Chondrocyte (in vitro differentiated cells): ENCODE data around the gene OPRL1. TPM values are rescaled to one million over a fixed set of nuclear protein-coding genes. Genes with fewer than 3 reads are reported as not detected.
A peak's percentile ranks its signal among the peaks of the same experiment; 100 is the strongest.
"Not testable (repeated sequence)": the region's sequence is repeated elsewhere in the genome, so short reads cannot be mapped to it uniquely, and the experiment has no call there.

Experiments
- DNase-seq: peaks from one replicate; pipeline ENCODE4 v3.0.0; 2021; ENCODE audit warnings: mixed read lengths, low spot score
- H3K27ac Mint-ChIP-seq: one replicate; pipeline ENCODE4 v1.8.0; 2021; ENCODE audit warnings: mild to moderate bottlenecking, moderate library complexity, mixed read lengths; ENCODE audit not compliant: unreplicated experiment
- H3K27me3 Mint-ChIP-seq: 2 replicates; pipeline ENCODE4 v1.8.0; 2021; ENCODE audit warnings: low read depth, mixed read lengths
- H3K36me3 Mint-ChIP-seq: 2 replicates; pipeline ENCODE4 v1.8.0; 2021; ENCODE audit warnings: low read depth, mixed read lengths
- H3K4me1 Mint-ChIP-seq: 2 replicates; pipeline ENCODE4 v1.8.0; 2021; ENCODE audit warnings: low read depth, mild to moderate bottlenecking, mixed read lengths
- H3K4me3 Mint-ChIP-seq: one replicate; pipeline ENCODE4 v1.8.0; 2021; ENCODE audit warnings: mild to moderate bottlenecking, moderate library complexity, mixed read lengths; ENCODE audit not compliant: unreplicated experiment
- H3K9me3 Mint-ChIP-seq: 2 replicates; pipeline ENCODE4 v1.8.0; 2021; ENCODE audit warnings: low read depth, mixed read lengths
- CTCF ChIP-seq: fragments of 200-600 bp; sonication (generic); IDR thresholded peaks from 2 replicates; pipeline ENCODE4 v1.5.0; 2021; ENCODE audit warnings: antibody characterized with exemption, mild to moderate bottlenecking, moderate library complexity
- total RNA-seq: library from RNA; stranded (reverse); gene quantifications from 3 replicates; pipeline ENCODE4 v1.2.1, GENCODE V29; 2021

OPRL1 gene
- total RNA-seq, 1 donor from 2014 or later = 3.2 TPM

GRCh38 chr20:64130271-64130670, 50.4 kb downstream of the OPRL1 start:
- H3K36me3 Mint-ChIP-seq = peaks cover 4% of the 10 kb centered on the region
- no peak overlapping the region for H3K27ac Mint-ChIP-seq
- H3K9me3 Mint-ChIP-seq = peaks cover 6% of the 10 kb centered on the region
- H3K4me3 Mint-ChIP-seq = no peak overlapping the region
- no peak for DNase-seq
- no peaks in the 10 kb centered on the region for H3K4me1 Mint-ChIP-seq
- TF ChIP-seq CTCF = no peak
- H3K27me3 Mint-ChIP-seq = peaks cover 28% of the 10 kb centered on the region

- H3K27ac Mint-ChIP-seq = no peak overlapping the region
- peaks cover 32% of the 10 kb centered on the region for H3K27me3 Mint-ChIP-seq
- H3K36me3 Mint-ChIP-seq = peaks cover 4% of the 10 kb centered on the region
- H3K4me1 Mint-ChIP-seq = no peaks in the 10 kb centered on the region
- no peak overlapping the region for H3K4me3 Mint-ChIP-seq
- H3K9me3 Mint-ChIP-seq = peaks cover 6% of the 10 kb centered on the region
- no peak for TF ChIP-seq CTCF
- DNase-seq = peak; percentile 34
Measured at GRCh38 chr20:64130876-64131275, 51.0 kb downstream of the OPRL1 start.

GRCh38 chr20:64131406-64131805, 51.5 kb downstream of the OPRL1 start:
- Mint-ChIP-seq H3K27me3 (peaks cover 38% of the 10 kb centered on the region), H3K4me1 (no peaks in the 10 kb centered on the region), H3K9me3 (peaks cover 6% of the 10 kb centered on the region), H3K27ac (no peak overlapping the region), H3K36me3 (peaks cover 4% of the 10 kb centered on the region), H3K4me3 (no peak overlapping the region)
- peak; percentile 56 for TF ChIP-seq CTCF
- DNase-seq = peak; percentile 47

GRCh38 chr20:64133951-64134407, 54.1 kb downstream of the OPRL1 start:
- Mint-ChIP-seq H3K4me1 (no peaks in the 10 kb centered on the region), H3K9me3 (no peaks in the 10 kb centered on the region), H3K36me3 (no peaks in the 10 kb centered on the region), H3K4me3 (no peak overlapping the region), H3K27me3 (peaks cover 26% of the 10 kb centered on the region), H3K27ac (no peak overlapping the region)
- DNase-seq = peak; percentile 34
- TF ChIP-seq CTCF = peak; percentile 57

GRCh38 chr20:64134744-64135143, 54.9 kb downstream of the OPRL1 start:
- H3K27ac Mint-ChIP-seq, H3K36me3 Mint-ChIP-seq, H3K4me1 Mint-ChIP-seq, H3K4me3 Mint-ChIP-seq, H3K9me3 Mint-ChIP-seq: not testable (repeated sequence)
- peaks cover 21% of the 10 kb centered on the region for H3K27me3 Mint-ChIP-seq
- DNase-seq = peak; percentile 22

GRCh38 chr20:64136004-64136710, 56.3 kb downstream of the OPRL1 start:
- Mint-ChIP-seq H3K27me3 (peaks cover 21% of the 10 kb centered on the region), H3K9me3 (no peaks in the 10 kb centered on the region), H3K4me1 (no peaks in the 10 kb centered on the region), H3K27ac (no peak overlapping the region), H3K36me3 (no peaks in the 10 kb centered on the region), H3K4me3 (no peak overlapping the region)
- TF ChIP-seq CTCF = no peak
- peak; percentile 29 for DNase-seq
